NCI-H2107 treated with DMSO at 0.1 percent for 48 hours (cell line): ENCODE measurements around the gene RYR1.
A peak's percentile ranks its signal among the peaks of the same experiment; 100 is the strongest.
"Not testable (repeated sequence)": the region's sequence is repeated elsewhere in the genome, so short reads cannot be mapped to it uniquely, and the experiment has no call there.

ENCODE experiments used
- DNase-seq: peaks from one replicate; lab custom pipeline; 2025; ENCODE audit not compliant: unreplicated experiment; lab: John Stamatoyannopoulos, UW

Gene RYR1

DNA sequence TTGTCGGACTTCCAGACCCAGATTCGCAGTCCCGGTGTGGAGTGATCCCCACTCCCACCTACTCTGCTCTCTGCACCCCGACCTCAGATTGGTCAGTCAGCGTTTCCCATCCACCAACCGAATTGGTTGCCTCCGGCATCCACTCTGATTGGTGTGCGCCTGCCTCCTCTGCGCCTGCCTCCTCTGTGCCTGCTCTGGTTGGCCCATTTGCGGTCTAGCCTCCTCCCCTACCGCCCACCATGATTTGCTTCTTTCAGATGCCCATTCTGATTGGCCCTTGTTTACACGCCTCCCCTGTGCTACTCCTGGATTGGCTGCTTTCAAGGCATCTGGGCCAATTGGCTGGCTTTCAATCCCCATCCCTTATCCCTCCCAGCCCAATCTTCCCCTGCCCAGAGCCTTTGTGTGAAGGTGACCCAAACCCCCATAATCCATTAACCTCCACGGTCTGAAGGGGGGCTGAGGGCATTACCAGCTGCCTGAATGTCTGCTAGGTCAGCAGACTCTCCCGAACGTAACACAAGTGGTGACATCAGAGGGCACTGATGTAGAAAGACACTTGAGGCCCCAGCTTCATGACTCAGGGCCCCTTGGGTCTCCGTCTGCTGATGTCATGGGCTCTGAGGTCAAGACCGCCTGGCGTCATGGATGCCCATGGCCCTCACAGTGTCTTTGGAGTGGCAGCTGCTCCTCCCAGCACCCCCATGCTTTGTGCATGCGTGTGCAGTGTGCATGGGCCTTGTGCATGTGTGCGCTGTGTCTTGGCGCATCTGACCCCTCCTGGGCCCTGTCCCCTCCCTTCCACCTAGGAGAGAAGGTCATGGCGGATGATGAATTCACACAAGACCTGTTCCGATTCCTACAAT lies 103.8 kb downstream of the RYR1 start:
- DNase-seq = no peak

DNA sequence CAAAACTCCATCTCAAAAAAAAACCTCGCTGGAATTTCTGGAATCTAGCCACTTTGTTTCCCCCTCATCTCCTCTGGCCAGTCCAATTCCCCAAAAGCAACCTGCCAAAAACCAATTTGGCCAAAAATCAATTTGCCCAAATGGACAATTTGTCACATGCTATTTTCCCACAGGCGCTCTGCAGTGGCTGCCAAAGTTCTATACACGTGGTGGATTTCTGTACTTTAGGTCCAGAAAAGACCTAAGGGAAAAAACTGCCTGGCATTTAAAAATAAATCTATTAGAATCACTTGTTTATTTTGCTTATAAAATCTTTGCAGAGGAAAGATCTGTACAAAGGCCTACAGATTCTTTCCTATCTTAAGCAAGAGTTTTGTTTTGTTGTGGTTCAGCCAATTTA lies 104.9 kb downstream of the RYR1 start:
- no peak for DNase-seq

DNA sequence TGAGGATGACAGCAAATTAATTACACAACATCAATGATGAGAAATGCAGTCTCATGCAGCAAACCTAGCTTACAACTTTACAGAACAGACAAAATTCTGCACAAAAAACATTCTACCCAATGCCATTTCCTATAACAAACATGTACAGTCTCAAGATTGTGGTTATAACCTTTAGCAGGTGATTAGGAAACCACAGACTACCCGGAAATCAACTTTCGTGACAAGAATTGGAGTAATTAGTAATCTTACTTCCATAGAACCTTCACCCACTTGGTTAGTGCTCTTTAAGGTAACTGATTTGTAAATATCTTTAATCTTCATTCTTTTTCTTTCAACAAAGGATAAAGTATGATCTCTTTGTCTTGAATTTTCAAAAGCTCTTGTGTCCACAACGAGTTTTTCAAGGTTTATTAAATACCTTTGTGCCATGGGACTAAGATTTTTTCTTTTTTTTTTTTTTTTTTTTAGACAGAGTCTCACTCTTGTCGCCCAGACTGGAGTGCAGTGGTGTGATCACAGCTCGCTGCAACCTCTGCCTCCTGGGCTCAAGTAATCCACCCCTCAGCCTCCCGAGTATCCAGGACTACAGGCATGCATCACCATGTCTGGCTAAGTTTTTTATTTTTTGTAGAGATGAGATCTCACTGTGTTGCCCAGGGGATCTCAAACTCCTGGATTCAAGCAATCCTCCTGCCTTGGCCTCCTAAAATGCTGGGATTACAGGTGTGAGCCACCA lies 105.5 kb downstream of the RYR1 start:
- DNase-seq = no peak

DNA sequence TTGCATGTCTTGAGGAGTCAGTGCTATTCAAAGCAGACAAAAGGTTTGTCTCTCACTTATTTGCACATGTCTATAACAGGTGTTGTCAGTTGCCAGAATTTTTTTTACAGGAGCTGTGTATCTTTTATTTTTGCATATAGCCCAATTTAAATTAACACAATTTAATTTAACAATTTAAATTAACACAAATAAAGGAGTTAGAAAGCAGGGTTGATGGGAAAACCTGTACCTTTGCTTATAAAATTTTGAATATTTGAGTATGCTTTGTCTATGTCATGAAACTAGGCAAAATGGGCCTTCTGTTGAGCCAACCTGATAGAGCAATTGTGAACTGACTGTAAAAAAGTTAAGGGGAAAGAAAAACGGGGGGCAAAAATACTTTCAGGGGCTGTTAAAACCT lies 106.3 kb downstream of the RYR1 start:
- no peak for DNase-seq

DNA sequence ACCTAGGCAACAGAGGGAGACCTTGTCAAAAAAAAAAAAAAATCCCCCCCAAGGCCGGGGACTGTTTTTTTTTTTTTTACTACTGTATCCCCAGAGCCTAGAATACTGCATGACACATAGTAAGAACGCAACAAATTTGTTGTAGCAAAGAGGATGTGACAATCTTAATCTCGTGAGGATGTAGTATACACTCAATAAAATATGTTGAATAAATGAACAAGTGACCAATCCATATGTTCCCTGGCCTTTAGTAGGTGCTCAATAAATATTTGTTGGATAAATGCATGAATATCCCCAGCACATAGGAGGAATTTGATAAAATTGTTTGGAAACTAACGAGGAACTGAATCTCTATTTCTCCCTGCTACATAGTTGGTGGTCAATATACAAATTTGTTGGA lies 108.5 kb downstream of the RYR1 start:
- DNase-seq = no peak

DNA sequence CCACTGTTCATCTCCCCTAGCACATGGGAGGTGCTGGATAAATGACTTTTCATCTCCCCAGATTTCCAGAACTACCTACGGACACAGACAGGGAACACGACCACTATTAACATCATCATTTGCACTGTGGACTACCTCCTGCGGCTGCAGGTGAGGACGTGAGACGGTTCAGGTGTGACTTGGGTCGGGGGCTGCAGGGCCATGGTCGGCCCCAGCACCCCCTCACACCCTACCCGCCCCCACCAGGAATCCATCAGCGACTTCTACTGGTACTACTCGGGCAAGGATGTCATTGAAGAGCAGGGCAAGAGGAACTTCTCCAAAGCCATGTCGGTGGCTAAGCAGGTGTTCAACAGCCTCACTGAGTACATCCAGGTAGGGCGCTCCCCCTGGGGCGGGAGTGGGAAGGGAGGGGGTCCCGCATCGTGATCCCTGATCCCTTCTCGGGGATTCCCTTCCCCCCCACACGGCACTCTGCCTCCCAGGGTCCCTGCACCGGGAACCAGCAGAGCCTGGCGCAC lies 109.9 kb downstream of the RYR1 start:
- no peak for DNase-seq

DNA sequence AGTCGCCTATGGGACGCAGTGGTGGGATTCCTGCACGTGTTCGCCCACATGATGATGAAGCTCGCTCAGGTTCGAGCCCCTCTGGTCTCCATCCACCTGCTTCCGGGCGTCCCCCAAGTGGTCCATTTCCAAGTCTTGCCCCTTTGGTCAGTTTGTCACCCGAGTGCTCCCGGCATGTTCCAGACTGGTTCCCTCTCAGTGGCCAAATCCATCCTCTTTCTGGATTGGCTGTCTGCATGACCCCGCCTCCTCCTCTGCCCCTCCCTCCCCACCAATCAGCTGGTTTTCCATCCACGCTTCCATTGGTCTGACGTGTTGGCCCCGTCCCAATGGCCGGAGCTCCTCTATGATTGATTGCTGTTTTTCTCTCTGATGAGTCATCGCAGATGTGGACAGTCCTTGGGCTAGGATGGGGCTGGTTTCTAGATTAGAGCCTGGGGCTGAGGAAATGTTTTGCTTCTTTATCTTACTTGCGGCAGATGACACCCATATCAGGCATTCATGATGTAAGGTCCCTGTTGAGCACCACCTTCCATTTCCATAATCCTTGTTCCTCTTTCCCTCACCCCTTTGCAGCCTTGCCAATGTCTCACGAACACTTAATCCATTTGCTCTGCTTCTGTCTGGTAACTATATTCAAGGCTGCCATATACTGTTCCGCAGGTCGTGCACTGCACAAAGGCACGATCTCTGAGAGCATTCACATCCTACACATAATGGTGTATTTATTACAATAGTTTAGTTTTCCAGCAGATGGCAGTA lies 110.5 kb downstream of the RYR1 start:
- peak; percentile 29 for DNase-seq

DNA sequence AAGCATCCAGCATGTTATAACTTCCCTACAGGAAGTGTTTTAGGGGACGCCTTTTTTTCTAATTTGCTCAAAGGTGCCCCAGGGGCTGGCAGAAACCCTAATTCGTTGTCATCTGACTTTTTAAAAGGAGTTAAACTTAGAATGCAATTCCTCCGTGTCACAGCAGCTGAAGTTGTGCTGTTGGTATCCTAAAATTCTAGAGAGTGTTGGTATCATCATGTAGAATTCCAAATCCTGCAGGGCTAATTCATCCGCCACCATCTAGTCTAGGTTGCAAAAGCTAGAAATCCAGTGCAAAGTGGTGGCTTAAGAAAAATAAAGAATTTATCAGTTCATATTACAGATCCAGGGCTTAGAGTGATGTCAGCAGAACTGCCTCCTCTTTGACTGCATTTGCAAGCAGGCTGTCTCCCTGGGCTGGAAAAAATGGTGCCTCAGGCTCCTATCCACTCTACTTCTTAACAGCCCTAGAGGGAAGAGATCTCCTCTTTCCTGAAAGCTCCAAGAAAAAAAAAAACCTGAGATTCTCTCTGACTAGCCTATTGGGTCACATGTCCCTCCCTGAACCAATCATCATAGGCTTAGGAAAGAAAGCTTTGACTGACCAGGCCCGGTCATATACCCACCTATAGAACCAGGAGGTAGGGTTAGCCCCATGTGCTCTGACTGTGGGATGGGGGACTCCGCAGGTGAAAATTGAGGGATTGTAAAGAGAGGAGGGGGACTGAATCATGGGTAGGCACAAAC lies 111.3 kb downstream of the RYR1 start:
- no peak for DNase-seq

DNA sequence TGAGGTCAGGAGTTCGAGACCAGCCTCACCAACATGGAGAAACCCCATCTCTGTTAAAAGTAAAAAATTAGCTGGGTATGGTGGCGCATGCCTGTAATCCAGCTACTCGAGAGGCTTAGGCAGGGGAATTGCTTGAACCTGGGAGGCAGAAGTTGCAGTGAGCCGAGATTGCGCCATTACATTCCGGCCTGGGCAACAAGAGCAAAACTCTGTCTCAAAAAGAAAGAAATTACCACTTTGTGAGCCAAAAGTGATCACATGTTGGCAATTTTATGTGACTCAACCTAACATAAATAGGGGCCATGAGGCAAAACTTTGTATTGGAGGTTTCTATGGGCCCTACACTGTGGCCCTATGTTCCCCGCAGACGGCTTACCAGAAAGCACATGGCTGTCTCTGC lies 112.1 kb downstream of the RYR1 start:
- DNase-seq = no peak

DNA sequence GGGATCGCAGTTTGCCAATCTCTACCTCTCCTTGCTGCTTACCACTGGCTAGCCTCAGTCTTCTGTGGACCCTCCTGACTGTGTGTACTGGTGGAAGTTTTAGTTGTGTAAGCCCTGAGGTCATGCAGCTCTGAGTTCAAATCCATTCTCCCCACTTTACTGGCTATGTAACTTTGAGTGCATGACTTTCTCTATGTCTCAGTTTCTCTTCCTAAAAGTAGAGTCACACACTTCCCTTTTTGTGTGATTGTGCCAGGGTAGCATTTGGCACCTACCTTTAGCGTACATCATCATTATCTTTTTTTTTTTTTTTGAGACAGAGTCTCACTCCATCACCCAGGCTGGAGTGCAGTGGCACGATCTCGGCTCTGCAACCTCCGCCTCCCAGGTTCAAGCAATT lies 113.9 kb downstream of the RYR1 start:
- no peak for DNase-seq

DNA sequence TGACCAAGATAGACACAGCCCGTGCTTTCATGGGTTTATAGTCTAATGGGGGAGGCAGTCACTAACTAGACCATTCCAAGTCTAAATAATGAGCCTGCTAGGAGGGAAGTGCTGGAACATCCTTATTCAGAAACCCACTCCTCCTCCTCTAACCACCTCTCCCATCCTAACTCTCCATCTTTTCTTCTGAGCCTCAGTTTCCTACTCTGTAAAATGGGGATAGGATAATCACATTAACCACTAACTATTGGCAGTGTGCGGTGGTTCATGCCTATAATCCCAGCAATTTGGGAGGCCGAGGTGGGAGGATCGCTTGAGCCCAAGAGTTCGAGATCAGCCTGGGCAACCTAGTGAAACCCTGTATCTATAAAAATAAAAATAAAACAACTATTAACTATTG lies 115.6 kb downstream of the RYR1 start:
- DNase-seq = no peak

DNA sequence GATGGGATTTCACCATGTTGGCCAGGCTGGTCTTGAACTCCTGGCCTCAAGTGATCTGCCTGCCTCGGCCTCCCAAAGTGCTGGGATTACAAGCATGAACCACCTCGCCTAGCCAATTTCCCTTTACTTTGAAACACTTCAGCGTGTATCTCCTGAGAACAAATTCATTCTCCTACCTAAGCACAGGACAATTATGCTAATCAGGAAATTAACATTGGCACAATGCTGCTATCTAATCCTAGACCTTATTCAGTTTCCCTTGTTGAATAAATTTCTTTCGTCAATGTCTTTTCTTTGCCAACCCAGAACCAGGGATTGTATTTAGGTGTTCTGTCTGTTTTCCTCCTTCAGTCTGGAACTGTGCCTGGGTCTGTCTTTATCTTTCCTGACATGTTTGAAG lies 116.5 kb downstream of the RYR1 start:
- no peak for DNase-seq

DNA sequence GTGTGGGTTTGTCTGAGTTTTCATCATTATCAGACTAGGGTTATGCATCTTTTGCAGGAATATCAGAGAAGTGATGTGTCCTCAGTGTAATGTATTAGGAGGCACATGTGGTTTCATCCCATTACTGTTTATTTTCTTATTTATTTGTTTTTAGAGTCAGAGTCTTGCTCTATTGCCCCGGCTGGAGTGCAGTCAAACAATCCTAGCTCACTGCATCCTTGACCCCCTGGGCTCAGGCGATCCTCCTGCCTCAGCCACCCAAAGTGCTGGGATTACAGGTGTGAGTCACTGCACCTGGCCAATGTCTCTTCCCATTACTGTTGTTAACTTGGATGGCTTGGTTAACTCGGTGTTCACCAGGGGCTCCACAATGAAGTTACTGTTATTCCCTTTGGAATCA lies 116.9 kb downstream of the RYR1 start:
- no peak for DNase-seq

DNA sequence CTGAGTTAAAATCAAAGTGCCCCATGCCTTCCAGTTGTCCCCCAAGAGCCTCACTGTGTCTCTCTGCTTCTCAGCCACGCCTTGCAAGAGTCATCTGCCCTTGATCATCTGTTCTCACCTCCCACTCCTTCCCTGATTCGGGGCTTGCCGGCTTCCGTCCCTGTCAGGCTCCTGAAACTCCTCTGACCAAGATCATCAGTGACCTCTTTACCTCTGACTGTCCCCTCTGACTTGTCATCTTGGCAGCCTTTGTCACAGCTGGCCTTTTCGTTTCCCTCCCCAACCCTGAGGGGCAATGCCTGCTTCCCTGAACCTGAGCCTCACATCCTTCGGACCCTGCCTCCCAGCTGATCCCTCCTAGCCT lies 117.9 kb downstream of the RYR1 start:
- no peak for DNase-seq

DNA sequence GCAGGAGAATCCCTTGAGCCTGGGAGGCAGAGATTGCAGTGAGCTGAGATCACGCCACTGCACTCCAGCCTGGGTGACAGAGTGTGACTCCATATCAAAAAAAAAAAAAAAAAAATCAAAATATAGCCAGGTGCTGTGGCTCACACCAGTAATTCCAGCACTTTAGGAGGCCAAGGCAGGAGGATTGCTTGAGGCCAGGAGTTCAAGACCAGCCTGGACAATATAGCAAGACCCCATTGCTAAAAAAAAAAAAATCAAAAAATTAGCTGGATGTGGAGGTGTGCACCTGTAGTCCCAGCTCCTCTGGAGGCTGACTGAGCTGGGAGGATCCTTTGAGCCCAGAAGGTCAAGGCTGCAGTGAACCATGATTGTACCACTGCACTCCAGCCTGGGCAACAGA lies 119.7 kb downstream of the RYR1 start:
- DNase-seq = not testable (repeated sequence)

DNA sequence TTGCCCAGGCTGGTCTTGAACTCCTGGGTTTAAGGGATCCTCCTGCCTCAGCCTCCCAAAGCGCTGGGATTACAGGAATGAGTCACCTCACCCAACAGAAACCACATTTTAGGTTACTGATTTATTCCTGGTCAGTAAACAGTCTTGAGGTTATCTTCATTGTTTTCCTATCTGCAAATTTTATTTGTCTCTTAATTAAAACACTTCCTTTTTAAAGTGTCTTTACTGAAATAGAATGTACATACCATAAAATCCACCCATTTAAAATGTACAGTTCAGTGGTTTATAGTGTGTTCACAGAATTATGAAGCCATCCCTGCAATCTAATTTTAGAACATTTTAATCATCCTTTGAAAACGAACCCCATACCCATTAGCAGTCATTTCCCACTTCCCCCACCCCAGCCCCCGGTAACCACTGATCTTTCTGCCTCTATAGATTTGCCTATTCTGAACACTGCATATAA lies 121.2 kb downstream of the RYR1 start:
- DNase-seq = no peak

DNA sequence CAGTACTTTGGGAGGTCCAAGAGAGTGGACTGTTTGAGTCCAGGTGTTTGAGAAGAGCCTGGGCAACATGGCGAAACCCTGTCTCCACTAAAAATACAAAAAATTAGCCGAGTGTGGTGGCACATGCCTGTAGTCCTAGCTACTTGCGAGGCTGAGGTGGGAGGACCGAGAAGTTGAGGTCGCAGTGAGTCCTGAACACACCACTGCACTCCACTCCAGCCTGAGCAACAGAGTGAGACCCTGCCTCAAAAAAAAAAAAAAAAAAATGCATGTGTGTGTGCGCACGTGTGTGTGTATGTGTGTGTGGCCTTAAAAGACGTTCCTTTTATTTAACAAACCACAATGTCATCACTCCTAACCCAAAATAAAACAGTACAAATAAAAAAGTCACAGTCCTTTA lies 121.7 kb downstream of the RYR1 start:
- no peak for DNase-seq

DNA sequence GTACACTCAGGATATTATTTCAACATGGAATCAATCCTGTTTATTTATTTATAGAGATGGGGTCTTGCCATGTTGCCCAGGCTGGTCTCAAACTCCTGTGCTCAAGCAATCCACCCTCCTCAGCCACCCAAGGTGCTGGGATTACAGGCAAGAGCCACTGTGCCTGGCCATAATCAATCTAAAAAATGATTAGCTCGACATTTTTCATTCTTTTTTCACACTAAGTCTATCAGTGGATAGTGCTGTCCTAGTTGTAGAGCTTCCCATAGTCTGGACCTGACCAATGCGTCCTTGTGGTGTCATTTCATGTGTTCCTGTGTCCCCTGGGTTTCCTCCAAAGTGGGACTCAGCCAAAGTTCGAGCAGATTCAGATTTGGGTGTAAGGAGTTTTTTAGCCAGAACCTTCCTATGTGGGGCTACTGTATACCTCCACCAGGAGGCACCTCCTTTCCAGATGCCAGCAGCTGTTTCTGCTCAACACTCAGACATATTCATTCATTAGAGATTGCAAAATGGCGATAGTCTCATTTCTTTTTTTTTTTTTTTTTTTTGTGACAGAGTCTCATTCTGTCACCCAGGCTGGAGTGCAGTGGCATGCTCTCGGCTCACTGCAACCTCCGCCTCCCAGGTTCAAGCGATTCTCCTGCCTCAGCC lies 123.2 kb downstream of the RYR1 start:
- DNase-seq = no peak

DNA sequence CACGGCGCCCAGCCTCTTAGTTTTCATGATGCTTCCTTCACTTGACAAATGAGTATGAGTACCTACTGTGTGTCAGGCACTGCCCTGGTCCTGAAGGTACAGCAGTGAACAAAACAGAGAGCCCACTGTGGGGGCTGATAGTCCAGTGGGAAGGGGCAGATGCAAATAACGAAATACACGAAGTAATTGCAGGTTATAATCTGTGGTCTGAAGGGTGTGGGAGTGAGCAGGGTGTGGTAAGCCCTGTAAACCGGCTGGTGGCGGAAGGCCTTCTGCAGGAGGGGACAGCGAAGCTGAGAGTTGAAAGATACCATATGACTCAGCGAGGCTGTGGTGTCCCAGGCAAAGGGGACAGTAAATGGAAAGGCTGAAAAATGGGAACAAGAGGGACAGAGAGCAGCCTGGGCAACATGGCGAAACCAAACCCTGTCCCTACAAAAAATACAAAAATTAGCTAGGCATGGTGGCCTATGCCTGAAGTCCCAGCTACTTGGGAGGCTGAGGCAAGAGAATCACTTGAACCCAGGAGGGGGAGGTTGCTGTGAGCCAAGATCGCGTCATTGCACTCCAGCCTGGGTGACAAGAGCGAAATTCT lies 123.8 kb downstream of the RYR1 start:
- DNase-seq = no peak

DNA sequence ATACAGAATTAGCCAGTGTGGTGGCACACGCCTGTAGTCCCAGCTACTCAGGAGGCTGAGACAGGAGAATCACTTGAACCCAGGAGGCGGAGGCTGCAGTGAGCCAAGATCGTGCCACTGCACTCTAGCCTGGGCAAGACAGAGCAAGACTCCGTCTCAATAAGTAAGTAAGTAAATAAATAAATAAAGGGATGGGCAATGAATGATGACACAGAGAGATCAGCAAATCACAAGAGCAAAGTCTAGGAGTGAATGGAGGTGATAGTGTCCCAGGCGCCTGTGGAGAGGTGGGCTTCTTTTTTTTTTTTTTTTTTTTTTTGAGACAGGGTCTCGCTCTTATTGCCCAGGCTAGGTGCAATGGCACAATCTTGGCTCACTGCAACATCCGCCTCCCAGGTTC lies 125.4 kb downstream of the RYR1 start:
- DNase-seq = not testable (repeated sequence)
